HG02798 (cell line): ENCODE results near the gene VMAC.
"Not testable (repeated sequence)": the region's sequence is repeated elsewhere in the genome, so short reads cannot be mapped to it uniquely, and the experiment has no call there.

ENCODE experiments used
- ATAC-seq: cut with Tn5 transposase; IDR thresholded peaks from one replicate; pipeline ENCODE4 v1.9.1; 2021; ENCODE audit warnings: mild to moderate bottlenecking; ENCODE audit not compliant: unreplicated experiment, poor library complexity

Gene VMAC, protein sequence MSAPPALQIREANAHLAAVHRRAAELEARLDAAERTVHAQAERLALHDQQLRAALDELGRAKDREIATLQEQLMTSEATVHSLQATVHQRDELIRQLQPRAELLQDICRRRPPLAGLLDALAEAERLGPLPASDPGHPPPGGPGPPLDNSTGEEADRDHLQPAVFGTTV

GRCh38 chr19:5904352-5905113 lies at the start of gene VMAC:
VMAC (plus strand) TSS chr19:5904872; CDS start chr19:5904891, 19 bp downstream.
- peak; percentile 84 for ATAC-seq

DNA sequence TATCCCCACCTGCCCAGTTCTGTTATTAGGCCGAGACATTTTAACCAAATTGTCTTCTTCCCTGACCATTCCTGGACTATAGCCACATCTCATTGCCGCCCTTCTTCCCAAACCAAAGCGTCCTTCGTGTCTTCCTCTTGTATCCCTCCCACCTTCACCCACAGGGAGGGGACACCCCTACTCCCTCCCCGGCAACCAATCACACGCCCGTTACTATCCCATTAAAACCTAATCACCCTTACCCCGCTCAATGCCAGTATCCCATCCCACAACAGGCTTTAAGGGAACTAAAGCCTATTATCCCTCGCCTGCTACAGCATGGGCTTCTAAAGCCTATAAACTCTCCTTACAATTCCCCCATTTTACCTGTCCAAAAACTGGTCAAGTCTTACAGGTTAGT lies 49.5 kb upstream of the VMAC start:
- ATAC-seq: not testable (repeated sequence)

GRCh38 chr19:5857203-5858081 lies 47.2 kb upstream of the VMAC start:
- no peak for ATAC-seq

DNA sequence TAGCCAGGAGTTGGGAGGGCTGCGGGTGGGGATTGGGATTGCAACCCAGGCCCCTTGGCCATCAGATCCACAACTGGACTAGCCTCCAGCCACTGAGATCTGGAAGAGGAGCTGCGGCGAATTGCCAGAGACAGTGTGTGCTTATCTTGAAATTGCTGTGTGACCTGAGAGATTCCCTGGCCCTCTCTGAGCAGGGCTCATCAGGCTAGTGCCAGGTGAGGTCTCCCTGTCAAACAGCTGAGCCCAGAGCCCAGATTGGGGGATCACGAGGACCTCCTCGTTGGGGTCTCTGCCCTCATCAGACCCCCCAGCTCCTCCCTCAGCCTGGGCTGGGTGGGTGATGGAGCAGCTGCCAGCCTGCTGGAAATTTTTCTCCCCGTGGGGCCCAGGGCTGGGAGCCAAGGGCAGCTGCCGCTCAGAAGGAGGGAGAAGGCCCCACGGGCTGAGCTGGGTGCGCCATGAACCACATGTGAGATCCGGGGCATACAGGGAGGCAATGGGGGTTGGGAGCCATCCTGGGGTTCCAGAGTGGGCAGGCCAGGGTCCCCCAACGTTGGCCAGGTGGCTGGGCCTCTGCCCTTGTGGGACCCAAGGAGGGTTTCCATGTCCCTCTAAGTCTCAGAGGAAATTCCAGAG lies 41.5 kb upstream of the VMAC start:
- no peak for ATAC-seq

DNA sequence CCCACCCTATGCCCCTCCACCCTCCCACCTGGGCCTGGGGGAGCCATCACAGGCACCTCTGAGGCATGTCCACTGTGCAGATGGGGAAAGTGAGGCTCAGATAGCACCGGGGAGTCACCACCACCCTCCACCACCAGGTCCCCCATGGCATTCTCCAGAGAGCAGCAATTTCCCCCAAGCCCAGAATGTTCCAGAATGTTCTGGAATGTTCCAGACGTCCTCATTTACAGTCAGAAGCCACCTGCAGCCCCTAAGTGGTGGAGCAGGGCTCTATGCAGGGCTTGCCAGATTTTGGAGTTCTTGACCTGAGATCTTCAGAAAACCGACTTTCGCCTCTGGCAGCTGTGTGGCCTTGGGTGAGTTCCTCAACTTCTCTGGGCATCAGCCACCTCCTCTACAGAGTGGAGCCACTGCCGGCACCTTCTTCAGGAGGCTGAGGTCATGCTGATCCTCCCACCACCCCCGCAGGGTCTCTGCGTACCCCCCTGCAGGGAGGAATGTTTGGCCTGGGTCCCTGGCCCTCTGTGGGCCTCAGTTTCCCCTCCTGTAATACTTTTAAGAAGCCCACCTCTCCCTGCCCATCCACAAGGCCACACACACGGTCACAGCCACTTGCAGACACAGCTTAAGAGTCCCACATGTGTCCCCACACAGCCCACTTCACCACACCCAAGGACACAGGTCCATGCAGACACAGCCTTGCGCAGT lies 40.5 kb upstream of the VMAC start:
- ATAC-seq: no peak

- no peak for ATAC-seq
Observed at GRCh38 chr19:5864725-5865486, 39.8 kb upstream of the VMAC start.

DNA sequence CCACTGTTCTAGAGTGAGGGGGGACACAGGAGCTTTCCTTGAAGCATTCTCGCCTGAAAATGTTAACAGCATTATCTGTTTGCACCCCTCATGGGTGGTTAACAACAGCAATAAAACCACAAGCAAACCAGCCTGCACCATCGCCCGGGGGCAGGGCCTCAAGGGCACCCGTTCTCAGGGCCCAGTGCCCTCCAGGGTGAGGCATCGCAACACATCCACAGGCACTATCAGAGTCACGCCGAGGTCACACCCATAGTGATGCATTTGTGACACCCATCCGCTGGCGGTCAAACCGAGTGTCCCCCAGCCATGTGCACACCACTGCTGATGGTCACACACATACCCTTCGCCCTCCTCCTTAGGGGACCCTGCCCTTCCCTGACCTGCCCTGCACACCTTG lies 38.9 kb upstream of the VMAC start:
- ATAC-seq: no peak

- ATAC-seq: no peak
Observed at GRCh38 chr19:5867201-5868136, 37.2 kb upstream of the VMAC start.

DNA sequence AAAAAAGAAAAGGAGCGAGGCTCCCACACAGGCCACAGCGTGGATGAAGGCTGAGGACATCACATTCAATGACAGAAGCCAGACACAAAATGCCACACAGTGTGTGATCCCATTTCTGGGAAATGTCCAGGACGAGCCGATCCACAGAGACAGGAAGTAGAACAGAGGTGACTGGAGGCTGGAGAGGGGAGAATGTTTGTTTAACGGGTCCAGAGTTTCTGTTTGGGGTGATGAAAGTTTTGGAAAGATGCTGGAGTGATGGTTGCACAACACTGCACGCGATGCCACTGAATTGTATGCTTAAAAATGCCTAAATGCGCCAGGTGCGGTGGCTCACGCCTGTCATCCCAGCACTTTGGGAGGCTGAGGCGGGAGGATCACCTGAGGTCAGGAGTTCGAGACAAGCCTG lies 33.7 kb upstream of the VMAC start:
- ATAC-seq: no peak

- ATAC-seq: no peak
Observed at GRCh38 chr19:5873617-5874199, 31.0 kb upstream of the VMAC start.

DNA sequence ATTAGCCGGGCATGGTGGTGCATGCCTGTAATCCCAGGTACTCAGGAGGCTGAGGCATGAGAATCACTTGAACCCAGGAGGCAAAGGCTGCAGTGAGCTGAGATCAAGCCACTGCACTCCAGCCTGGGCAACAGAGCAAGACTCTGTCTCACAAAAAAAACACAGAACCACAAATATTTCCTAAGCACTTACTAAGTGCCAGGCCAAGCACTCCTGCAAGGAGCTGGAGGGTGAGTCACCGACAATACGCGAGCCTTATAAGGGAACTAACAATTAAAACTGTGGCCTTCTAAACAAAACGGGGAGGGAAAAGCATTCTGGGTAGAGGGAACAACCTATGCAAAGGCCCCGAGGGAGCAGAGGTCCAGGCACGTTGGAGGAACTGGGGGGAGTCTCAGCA lies 30.2 kb upstream of the VMAC start:
- ATAC-seq: not testable (repeated sequence)

DNA sequence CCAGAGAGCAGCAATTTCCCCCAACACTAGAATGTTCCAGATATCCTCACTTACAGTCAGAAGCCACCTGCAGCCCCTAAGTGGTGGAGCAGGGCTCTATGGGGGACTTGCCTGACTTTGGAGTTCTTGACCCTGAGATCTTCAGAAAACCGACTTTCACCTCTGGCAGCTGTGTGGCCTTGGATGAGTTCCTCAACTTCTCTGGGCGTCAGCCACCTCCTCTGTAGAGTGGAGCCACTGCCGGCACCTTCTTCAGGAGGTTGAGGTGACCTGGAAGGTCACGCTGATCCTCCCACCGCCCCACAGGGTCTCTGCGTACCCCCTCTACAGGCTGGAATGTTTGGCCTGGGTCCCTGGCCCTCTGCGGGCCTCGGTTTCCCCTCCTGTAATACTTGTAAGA lies 27.2 kb upstream of the VMAC start:
- no peak for ATAC-seq

DNA sequence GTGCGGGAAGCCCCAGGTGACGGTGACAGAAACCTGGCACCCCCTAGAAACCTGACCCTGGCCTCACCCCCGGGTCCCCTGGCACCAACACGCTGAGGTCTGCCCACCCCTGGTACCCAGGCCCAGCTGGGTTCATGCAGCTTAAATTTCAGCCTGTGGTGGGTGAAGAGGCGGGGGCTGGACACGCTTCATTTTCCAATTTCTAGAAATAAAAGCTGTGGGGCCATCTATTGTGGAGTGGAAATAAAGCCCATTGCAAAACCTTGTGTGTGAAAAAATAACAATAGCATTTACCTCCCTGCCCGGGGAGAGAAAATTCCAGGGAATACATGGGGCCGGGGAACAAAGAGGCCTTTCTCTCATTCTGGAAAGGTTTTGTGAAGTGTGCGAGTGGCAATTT lies 26.8 kb upstream of the VMAC start:
- ATAC-seq: no peak

- no peak for ATAC-seq
Observed at GRCh38 chr19:5880196-5880595, 24.5 kb upstream of the VMAC start.

GRCh38 chr19:5880604-5881078 lies 24.0 kb upstream of the VMAC start:
- no peak for ATAC-seq

- ATAC-seq: no peak
Observed at GRCh38 chr19:5881543-5882299, 23.0 kb upstream of the VMAC start.

DNA sequence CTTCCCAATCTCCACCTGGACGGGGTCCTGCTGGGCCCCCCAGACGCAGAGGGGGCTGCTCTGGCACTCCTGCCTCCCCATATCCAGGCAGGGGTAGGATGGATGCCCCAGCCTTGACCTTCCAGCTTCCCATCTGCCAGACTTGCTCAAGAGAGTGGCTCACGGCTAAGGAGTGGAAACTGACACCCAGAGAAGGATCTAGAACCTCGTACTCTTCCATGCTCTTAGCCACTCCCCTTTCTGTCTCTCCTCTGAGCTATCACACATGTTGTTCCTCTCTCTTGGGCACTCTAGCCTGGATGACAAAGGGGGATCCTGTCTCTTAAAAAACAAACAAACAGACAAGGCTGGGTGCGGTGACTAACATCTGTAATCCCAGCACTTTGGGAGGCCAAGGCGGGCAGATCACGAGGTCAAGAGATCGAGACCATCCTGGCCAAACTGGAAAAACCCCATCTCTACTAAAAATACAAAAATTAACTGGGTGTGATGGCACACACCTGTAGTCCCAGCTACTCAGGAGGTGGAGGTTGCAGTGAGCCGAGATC lies 22.2 kb upstream of the VMAC start:
- no peak for ATAC-seq
